GM12878 (cell line): ENCODE results near the gene CDH15. TPM values are rescaled to one million over a fixed set of nuclear protein-coding genes. Genes with fewer than 3 reads are reported as not detected.

Experiments
- ATAC-seq: fragments of 200-7000 bp; cut with Tn5 transposase; 3 replicates; pipeline ENCODE4 v1.9.1; 2020; ENCODE audit warnings: mild to moderate bottlenecking, moderate library complexity
- BruUV-seq: library from RNA; stranded (reverse); fragments of 400-500 nt; replicated peaks from 2 replicates; lab custom pipeline; 2021; lab: Mats Ljungman, UMichigan
- CTCF ChIA-PET: fragments of 300-600 bp; sonication (Branson Sonifier 250); formaldehyde crosslinking; extraction: SDS; loops from one replicate; lab custom pipeline; 2021; ENCODE audit warnings: inconsistent platforms; lab: Yijun Ruan, JAX
- POLR2A ChIA-PET: fragments of 350-600 bp; formaldehyde crosslinking; extraction: SDS; loops from one replicate; lab custom pipeline; 2021; ENCODE audit warnings: inconsistent platforms; lab: Charles Lee
- RAD21 ChIA-PET: fragments of 300-600 bp; sonication (Branson Sonifier 250); formaldehyde crosslinking; loops from one replicate; lab custom pipeline; 2023; ENCODE audit warnings: antibody characterized with exemption; ENCODE audit not compliant: unreplicated experiment; lab: Charles Lee
- SMC1A ChIA-PET: fragments of 300-600 bp; sonication (Branson Sonifier 250); formaldehyde crosslinking; loops from one replicate; lab custom pipeline; 2023; ENCODE audit not compliant: unreplicated experiment, uncharacterized antibody; lab: Charles Lee
- DNase-seq: peaks from one replicate; pipeline ENCODE4 v3.0.0-alpha.2; 2011; ENCODE audit warnings: low read depth, low spot score
- FAIRE-seq: peaks from 3 replicates; lab custom pipeline; 2011; peaks lifted over from hg19 to GRCh38; lab: Jason Lieb, UNC
- H2AFZ ChIP-seq: 2 replicates; pipeline ENCODE4 v1.6.0; 2011; ENCODE audit warnings: low read depth, low read length, control low read depth; ENCODE audit not compliant: control insufficient read depth
- H3K27ac ChIP-seq: 2 replicates; pipeline ENCODE4 v1.5.1; 2011; ENCODE audit warnings: control low read depth; ENCODE audit not compliant: control insufficient read depth, insufficient read depth
- H3K27me3 ChIP-seq, 2 experiments: replicated peaks in 1 of 2; 2 replicates each; pipeline versions ENCODE4 v1.6.0 to v1.6.1; 2011; ENCODE audit warnings: low read length in 1 of 2; ENCODE audit not compliant: control insufficient read depth in 2 of 2, insufficient read depth in 2 of 2
- H3K36me3 ChIP-seq, 2 experiments: 2 replicates each; pipeline ENCODE4 v1.5.1; 2011; ENCODE audit warnings: low read length in 1 of 2; ENCODE audit not compliant: control insufficient read depth in 2 of 2, insufficient read depth in 2 of 2
- H3K4me1 ChIP-seq: 2 replicates; pipeline ENCODE4 v1.6.1; 2011; ENCODE audit warnings: mild to moderate bottlenecking, low read length, moderate library complexity, mixed read lengths; ENCODE audit not compliant: control insufficient read depth, insufficient read depth
- H3K4me2 ChIP-seq: 2 replicates; pipeline ENCODE4 v1.6.0; 2011; ENCODE audit warnings: control low read depth; ENCODE audit not compliant: control insufficient read depth, insufficient read depth
- H3K4me3 ChIP-seq: fragments of 200-600 bp; sonication (generic); 2 replicates; pipeline ENCODE4 v1.5.1; 2016
- H3K79me2 ChIP-seq: 2 replicates; pipeline ENCODE4 v1.6.0; 2011; ENCODE audit warnings: low read length; ENCODE audit not compliant: control insufficient read depth, insufficient read depth
- H3K9ac ChIP-seq: 2 replicates; pipeline ENCODE4 v1.8.0; 2011; ENCODE audit warnings: low read length, control low read depth, mixed read lengths; ENCODE audit not compliant: control insufficient read depth, insufficient read depth
- H3K9me3 ChIP-seq: replicated peaks from 3 replicates; pipeline ENCODE4 v1.5.1; 2011; ENCODE audit warnings: mild to moderate bottlenecking, low read length; ENCODE audit not compliant: control insufficient read depth, insufficient read depth
- H4K20me1 ChIP-seq: 2 replicates; pipeline ENCODE4 v1.6.0; 2011; ENCODE audit not compliant: control insufficient read depth, insufficient read depth
- ATF2 ChIP-seq: IDR thresholded peaks from 2 replicates; pipeline ENCODE4 v1.6.1; 2012; ENCODE audit warnings: low read length, inconsistent platforms
- E2F4 ChIP-seq: IDR thresholded peaks from 2 replicates; pipeline ENCODE4 v1.6.1; 2012; ENCODE audit warnings: low read depth, low read length, improper control_type of control experiment
- HDAC6 ChIP-seq: fragments of 200-600 bp; sonication (generic); IDR thresholded peaks from one replicate; pipeline ENCODE4 v1.8.0; 2017; ENCODE audit warnings: antibody characterized with exemption; ENCODE audit not compliant: unreplicated experiment
- IRF4 ChIP-seq: IDR thresholded peaks from 2 replicates; pipeline ENCODE4 v1.6.1; 2011; ENCODE audit warnings: low read depth, low read length
- MAX ChIP-seq: IDR thresholded peaks from 2 replicates; pipeline ENCODE4 v1.6.1; 2012; ENCODE audit warnings: low read depth, low read length, improper control_type of control experiment
- MEF2B ChIP-seq: fragments of 450-650 bp; IDR thresholded peaks from 2 replicates; pipeline ENCODE4 v1.6.1; 2018; ENCODE audit warnings: mild to moderate bottlenecking, moderate library complexity; ENCODE audit not compliant: partially characterized antibody, poor library complexity, severe bottlenecking
- PBX3 ChIP-seq: IDR thresholded peaks from 2 replicates; pipeline ENCODE4 v1.6.1; 2011; ENCODE audit warnings: mild to moderate bottlenecking, low read depth, low read length, moderate library complexity; ENCODE audit not compliant: insufficient replicate concordance
- TAF1 ChIP-seq: IDR thresholded peaks from 2 replicates; pipeline ENCODE4 v1.6.1; 2011; ENCODE audit warnings: mild to moderate bottlenecking, low read depth, low read length, borderline replicate concordance
- ZNF592 ChIP-seq: fragments of 450-650 bp; IDR thresholded peaks from 2 replicates; pipeline ENCODE4 v1.6.1; 2017; ENCODE audit warnings: mild to moderate bottlenecking, moderate library complexity
- ZNF687 ChIP-seq: fragments of 450-650 bp; IDR thresholded peaks from 2 replicates; pipeline ENCODE4 v1.6.1; 2017; ENCODE audit warnings: mild to moderate bottlenecking, moderate library complexity
- WGBS: methylation state at CpG from one replicate; pipeline ENCODE4 v1.1.6; 2016; ENCODE audit warnings: low lambda C conversion rate; ENCODE audit not compliant: insufficient replicate concordance, insufficient coverage; ENCODE audit errors: missing lambda C conversion rate; 5-methylcytosine and 5-hydroxymethylcytosine counted together
- in situ Hi-C: fragments of 300-500 bp; cut with MboI; formaldehyde crosslinking; loops from 9 replicates; pipeline ENCODE4 v1.14.3; 2018; ENCODE audit warnings: mixed read lengths
- intact Hi-C: fragments of 100-400 bp; cut with micrococcal nuclease; formaldehyde crosslinking; loops from one replicate; pipeline ENCODE4 v1.14.2; 2022; ENCODE audit not compliant: unreplicated experiment
- polyA plus RNA-seq, 11 experiments: library from polyadenylated mRNA; depleted of rRNA in 4 of 11; unstranded in 6 of 11; stranded (reverse) in 5 of 11; fragments of >200 nt; fragmentation: Nextera tagmentation in 4 of 11; fragmentation: Illumina TruSeq in 1 of 11; extraction: Ambion mirVana in 4 of 11; extraction: Trizol in 1 of 11; gene quantifications; 1 replicate in 1 of 11; 2 replicates in 10 of 11; pipeline versions ENCODE4 v1.2.1 to v1.2.3, GENCODE V29; 2011 to 2016; ENCODE audit warnings: inconsistent platforms in 2 of 11, missing spikeins in 2 of 11, low read depth in 1 of 11
- total RNA-seq, 4 experiments: library from RNA; depleted of rRNA in 3 of 4; stranded (reverse); fragments of >200 nt in 3 of 4; fragmentation: Illumina TruSeq in 1 of 4; extraction: Trizol in 1 of 4; gene quantifications; 2 replicates each; pipeline versions ENCODE4 v1.2.1 to v1.2.3, GENCODE V29; 2013 to 2021

Gene CDH15
- total and polyA plus RNA-seq, 10 of the 15 experiments (the other 5 are each of a cell fraction or from before 2014, with no cell fraction given), result 0.02 to 0.06 TPM; not detected in 8

GRCh38 chr16:89144681-89145080 lies 26.9 kb upstream of the CDH15 start:
- Histone ChIP-seq H3K9me3 (peaks cover 6% of the 10 kb centered on the region; the same call in 1 of the 3 replicates), H3K27me3 (no peaks in the 10 kb centered on the region), H3K4me3 (no peak overlapping the region), H4K20me1 (no peaks in the 10 kb centered on the region), H3K4me2 (no peak overlapping the region), H3K79me2 (no peaks in the 10 kb centered on the region), H3K27ac (no peak overlapping the region), H2AFZ (no peak overlapping the region), H3K9ac (no peak overlapping the region), H3K4me1 (no peaks in the 10 kb centered on the region), H3K36me3 (peaks cover 9 to 12% of the 10 kb centered on the region in 2 experiments)
- FAIRE-seq (no peak), DNase-seq (no peak), ATAC-seq (no peak)
- WGBS, result 84% methylated on average over 6 of the region's 6 CpGs
- CTCF ChIA-PET, result no interaction called here
- RAD21 ChIA-PET, result no interaction called here
- intact Hi-C loops, result no loop called here
- POLR2A ChIA-PET, result no interaction called here
- BruUV-seq, result no TSS peak
- in situ Hi-C loops, result no loop called here
- SMC1A ChIA-PET, result no interaction called here
- TF ChIP-seq PBX3 (no peak), ZNF687 (no peak), TAF1 (no peak), E2F4 (no peak), MAX (no peak), ZNF592 (no peak), HDAC6 (no peak), ATF2 (no peak), MEF2B (no peak), IRF4 (no peak)
